GM23338 (cell line): ENCODE data around the gene ZNF324B. TPM values are rescaled to one million over a fixed set of nuclear protein-coding genes. Genes with fewer than 3 reads are reported as not detected.

Experiments used
- ATAC-seq: fragments of 200-7000 bp; cut with Tn5 transposase; 3 replicates; pipeline ENCODE4 v1.9.1; 2020
- DNase-seq: peaks from one replicate; pipeline ENCODE4 v3.0.0-alpha.2; 2015; ENCODE audit warnings: low spot score
- H2AFZ ChIP-seq: fragments of 200-600 bp; sonication (generic); 2 replicates; pipeline ENCODE4 v1.8.0; 2016; ENCODE audit warnings: antibody characterized with exemption, mild to moderate bottlenecking, moderate library complexity
- H3F3A ChIP-seq: fragments of 200-600 bp; sonication (generic); replicated peaks from 2 replicates; pipeline ENCODE4 v1.8.0; 2017; ENCODE audit warnings: antibody characterized with exemption, mixed run types, low read depth
- H3K27ac ChIP-seq: fragments of 200-600 bp; sonication (generic); 2 replicates; pipeline ENCODE4 v1.6.1; 2016; ENCODE audit warnings: low read depth
- H3K27me3 ChIP-seq: fragments of 200-600 bp; sonication (generic); 2 replicates; pipeline ENCODE4 v1.8.0; 2016; ENCODE audit warnings: mild to moderate bottlenecking, mixed run types, moderate library complexity; ENCODE audit not compliant: insufficient read depth
- H3K36me3 ChIP-seq: fragments of 200-600 bp; sonication (generic); 2 replicates; pipeline ENCODE4 v1.8.0; 2016; ENCODE audit warnings: mild to moderate bottlenecking; ENCODE audit not compliant: insufficient read depth
- H3K4me1 ChIP-seq: fragments of 200-600 bp; sonication (generic); 2 replicates; pipeline ENCODE4 v1.8.0; 2016; ENCODE audit warnings: mild to moderate bottlenecking, moderate library complexity; ENCODE audit not compliant: insufficient read depth
- H3K4me2 ChIP-seq: fragments of 200-600 bp; sonication (generic); 2 replicates; pipeline ENCODE4 v1.7.1; 2017; ENCODE audit warnings: mixed run types
- H3K4me3 ChIP-seq: fragments of 200-600 bp; sonication (generic); 2 replicates; pipeline ENCODE4 v1.6.1; 2016; ENCODE audit warnings: mixed run types
- H3K79me2 ChIP-seq: fragments of 200-600 bp; sonication (generic); replicated peaks from 2 replicates; pipeline ENCODE4 v1.8.0; 2017; ENCODE audit warnings: mild to moderate bottlenecking; ENCODE audit not compliant: insufficient read depth
- H3K9me2 ChIP-seq: fragments of 200-600 bp; sonication (generic); 2 replicates; pipeline ENCODE4 v1.8.0; 2017; ENCODE audit not compliant: insufficient read depth
- H4K20me1 ChIP-seq: fragments of 200-600 bp; sonication (generic); replicated peaks from 2 replicates; pipeline ENCODE4 v1.8.0; 2017; ENCODE audit warnings: mild to moderate bottlenecking; ENCODE audit not compliant: insufficient read depth
- H3K27ac Mint-ChIP-seq: 2 replicates; pipeline ENCODE4 v1.8.0; 2020; ENCODE audit warnings: inconsistent platforms, mild to moderate bottlenecking, moderate library complexity, mixed read lengths
- H3K27me3 Mint-ChIP-seq: 3 replicates; pipeline ENCODE4 v1.8.0; 2022; ENCODE audit warnings: low read depth, mild to moderate bottlenecking, moderate library complexity, mixed read lengths, inconsistent platforms; ENCODE audit not compliant: insufficient read depth, poor library complexity
- H3K36me3 Mint-ChIP-seq: 3 replicates; pipeline ENCODE4 v1.8.0; 2021; ENCODE audit warnings: low read depth, mild to moderate bottlenecking, inconsistent platforms, moderate library complexity, mixed read lengths
- H3K4me1 Mint-ChIP-seq: 3 replicates; pipeline ENCODE4 v1.8.0; 2020; ENCODE audit warnings: mild to moderate bottlenecking, inconsistent platforms, mixed read lengths
- H3K4me3 Mint-ChIP-seq: 3 replicates; pipeline ENCODE4 v1.8.0; 2021; ENCODE audit warnings: moderate library complexity, mild to moderate bottlenecking, inconsistent platforms, mixed read lengths
- H3K9me3 Mint-ChIP-seq: 3 replicates; pipeline ENCODE4 v1.8.0; 2020; ENCODE audit warnings: moderate library complexity, mild to moderate bottlenecking, inconsistent platforms, mixed read lengths
- CREB1 ChIP-seq: fragments of 250-450 bp; sonication (Bioruptor Pico); IDR thresholded peaks from 2 replicates; pipeline ENCODE4 v1.5.0; 2020; ENCODE audit warnings: low read depth, mild to moderate bottlenecking, moderate library complexity
- EZH2phosphoT487 ChIP-seq: fragments of 200-600 bp; sonication (generic); IDR thresholded peaks from one replicate; pipeline ENCODE4 v1.8.1; 2018; ENCODE audit warnings: antibody characterized with exemption; ENCODE audit not compliant: unreplicated experiment
- ZNF331 ChIP-seq: fragments of 250-450 bp; sonication (Bioruptor Pico); IDR thresholded peaks from 2 replicates; pipeline ENCODE4 v1.5.0; 2020; ENCODE audit warnings: low read depth, mild to moderate bottlenecking, moderate library complexity
- polyA plus RNA-seq: library from polyadenylated mRNA; unstranded; fragments of >200 nt; fragmentation: Nextera tagmentation; extraction: Ambion mirVana; gene quantifications from 2 replicates; pipeline ENCODE4 v1.2.1, GENCODE V29; 2016
- total RNA-seq: library from RNA; depleted of rRNA; stranded (reverse); fragments of >200 nt; shearing (Covaris generic); gene quantifications from 2 replicates; pipeline ENCODE4 v1.2.3, GENCODE V29; 2014
- TF ChIP-seq, protein P1 (sequence below), 2 experiments: fragments of 200-600 bp in 1 of 2; sonication (generic) in 1 of 2; conservative IDR thresholded peaks; 2 replicates each; pipeline versions ENCODE4 v1.5.1 to v1.6.1; 2016 to 2017; ENCODE audit warnings: antibody characterized with exemption in 2 of 2, low read depth in 2 of 2, mild to moderate bottlenecking in 2 of 2, moderate library complexity in 1 of 2
- TF ChIP-seq, protein P2 (sequence below): fragments of 250-450 bp; sonication (Bioruptor Pico); IDR thresholded peaks from 2 replicates; pipeline ENCODE4 v1.5.0; 2020; ENCODE audit warnings: mild to moderate bottlenecking, moderate library complexity

The ZNF324B gene
- total and polyA plus RNA-seq, 2 experiments from 2014 or later: 0.50 to 4.7 TPM

DNA sequence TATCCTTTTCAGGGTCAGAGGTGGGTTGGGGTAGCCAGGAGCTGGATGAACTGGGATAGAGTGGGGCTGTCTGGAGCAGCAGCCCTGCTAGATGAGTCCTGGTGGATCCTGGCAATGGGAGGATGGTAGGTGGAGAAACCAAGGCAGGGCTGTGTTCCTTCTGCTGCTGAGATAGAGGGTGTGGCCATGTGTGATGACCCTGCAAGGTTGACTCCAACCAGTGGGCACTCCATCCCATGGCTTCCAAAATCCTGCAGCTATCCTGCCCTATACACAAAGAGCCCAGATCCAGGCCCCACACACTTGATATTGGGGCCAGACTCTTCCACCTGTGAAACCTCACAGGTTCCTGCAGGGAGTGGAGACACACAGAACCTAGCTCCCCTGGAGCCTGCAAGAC lies 22.4 kb downstream of the ZNF324B start:
- Mint-ChIP-seq H3K4me1 (peaks cover 11% of the 10 kb centered on the region), H3K27me3 (peaks cover 26% of the 10 kb centered on the region), H3K4me3 (no peak overlapping the region; the same call in 2 of the 3 replicates), H3K36me3 (peaks cover 17% of the 10 kb centered on the region), H3K9me3 (no peaks in the 10 kb centered on the region), H3K27ac (no peak overlapping the region)
- H3K4me3 ChIP-seq: no peak overlapping the region
- DNase-seq: no peak
- no peaks in the 10 kb centered on the region for H3K27me3 ChIP-seq
- no peak overlapping the region for H2AFZ ChIP-seq
- no peaks in the 10 kb centered on the region for H4K20me1 ChIP-seq
- no peak for TF ChIP-seq EZH2phosphoT487
- no peak overlapping the region for H3K4me2 ChIP-seq
- peaks cover 4% of the 10 kb centered on the region; the same call in 1 of the 2 replicates for H3K4me1 ChIP-seq
- no peaks in the 10 kb centered on the region for H3K36me3 ChIP-seq
- no peak for ATAC-seq
- H3F3A ChIP-seq: peaks cover 13% of the 10 kb centered on the region
- H3K27ac ChIP-seq: no peak overlapping the region
- no peaks in the 10 kb centered on the region for H3K9me2 ChIP-seq
- H3K79me2 ChIP-seq: no peaks in the 10 kb centered on the region

DNA sequence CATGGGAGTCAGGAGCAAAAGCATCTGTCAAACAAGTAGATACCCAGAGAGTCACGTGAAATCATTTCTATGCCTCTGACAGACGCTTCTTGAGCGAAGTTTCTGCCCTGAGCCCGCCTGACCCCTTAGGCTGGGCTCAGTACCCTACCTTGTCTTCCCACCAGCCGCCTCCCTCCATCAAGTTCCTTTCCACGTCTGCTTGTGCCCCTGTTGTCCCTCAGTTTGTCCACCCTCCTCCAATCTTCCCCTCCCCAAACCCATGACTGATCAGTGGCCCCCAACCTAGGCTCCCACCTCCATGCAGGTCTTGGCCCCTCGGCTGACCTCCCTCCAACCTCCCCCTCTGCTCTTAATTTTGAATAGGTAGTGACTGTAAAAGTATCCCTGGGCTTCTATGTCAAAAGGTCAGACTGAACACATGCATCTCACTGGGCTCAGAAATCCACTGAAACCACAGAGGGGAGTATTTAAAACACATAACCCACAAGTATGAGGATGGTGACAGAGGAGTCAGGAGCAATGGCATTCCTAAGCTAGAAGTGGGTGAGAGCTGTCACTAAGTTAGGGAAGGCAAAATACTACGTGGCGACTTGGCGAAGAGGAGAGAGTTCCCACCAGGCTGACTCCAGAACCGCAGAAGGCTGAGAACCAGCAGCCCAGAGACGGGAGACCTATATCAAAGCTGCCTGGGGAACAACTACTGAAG lies 23.0 kb downstream of the ZNF324B start:
- Histone ChIP-seq H3K27ac (no peak overlapping the region), H3K27me3 (no peaks in the 10 kb centered on the region), H3K4me3 (peak overlapping the region; percentile 82; the same call in 1 of the 2 replicates), H3K9me2 (no peaks in the 10 kb centered on the region), H3F3A (peaks cover 13% of the 10 kb centered on the region), H3K4me2 (peak overlapping the region; percentile 94), H3K36me3 (no peaks in the 10 kb centered on the region), H4K20me1 (no peaks in the 10 kb centered on the region), H3K79me2 (no peaks in the 10 kb centered on the region), H3K4me1 (peaks cover 4% of the 10 kb centered on the region; the same call in 1 of the 2 replicates), H2AFZ (no peak overlapping the region)
- no peak for DNase-seq
- TF ChIP-seq, protein P1, sequence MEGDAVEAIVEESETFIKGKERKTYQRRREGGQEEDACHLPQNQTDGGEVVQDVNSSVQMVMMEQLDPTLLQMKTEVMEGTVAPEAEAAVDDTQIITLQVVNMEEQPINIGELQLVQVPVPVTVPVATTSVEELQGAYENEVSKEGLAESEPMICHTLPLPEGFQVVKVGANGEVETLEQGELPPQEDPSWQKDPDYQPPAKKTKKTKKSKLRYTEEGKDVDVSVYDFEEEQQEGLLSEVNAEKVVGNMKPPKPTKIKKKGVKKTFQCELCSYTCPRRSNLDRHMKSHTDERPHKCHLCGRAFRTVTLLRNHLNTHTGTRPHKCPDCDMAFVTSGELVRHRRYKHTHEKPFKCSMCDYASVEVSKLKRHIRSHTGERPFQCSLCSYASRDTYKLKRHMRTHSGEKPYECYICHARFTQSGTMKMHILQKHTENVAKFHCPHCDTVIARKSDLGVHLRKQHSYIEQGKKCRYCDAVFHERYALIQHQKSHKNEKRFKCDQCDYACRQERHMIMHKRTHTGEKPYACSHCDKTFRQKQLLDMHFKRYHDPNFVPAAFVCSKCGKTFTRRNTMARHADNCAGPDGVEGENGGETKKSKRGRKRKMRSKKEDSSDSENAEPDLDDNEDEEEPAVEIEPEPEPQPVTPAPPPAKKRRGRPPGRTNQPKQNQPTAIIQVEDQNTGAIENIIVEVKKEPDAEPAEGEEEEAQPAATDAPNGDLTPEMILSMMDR (conservative IDR thresholded peaks at IDR 0.05; ENCODE audit: low read depth in 2 of 2): no peak
- TF ChIP-seq, protein P2, sequence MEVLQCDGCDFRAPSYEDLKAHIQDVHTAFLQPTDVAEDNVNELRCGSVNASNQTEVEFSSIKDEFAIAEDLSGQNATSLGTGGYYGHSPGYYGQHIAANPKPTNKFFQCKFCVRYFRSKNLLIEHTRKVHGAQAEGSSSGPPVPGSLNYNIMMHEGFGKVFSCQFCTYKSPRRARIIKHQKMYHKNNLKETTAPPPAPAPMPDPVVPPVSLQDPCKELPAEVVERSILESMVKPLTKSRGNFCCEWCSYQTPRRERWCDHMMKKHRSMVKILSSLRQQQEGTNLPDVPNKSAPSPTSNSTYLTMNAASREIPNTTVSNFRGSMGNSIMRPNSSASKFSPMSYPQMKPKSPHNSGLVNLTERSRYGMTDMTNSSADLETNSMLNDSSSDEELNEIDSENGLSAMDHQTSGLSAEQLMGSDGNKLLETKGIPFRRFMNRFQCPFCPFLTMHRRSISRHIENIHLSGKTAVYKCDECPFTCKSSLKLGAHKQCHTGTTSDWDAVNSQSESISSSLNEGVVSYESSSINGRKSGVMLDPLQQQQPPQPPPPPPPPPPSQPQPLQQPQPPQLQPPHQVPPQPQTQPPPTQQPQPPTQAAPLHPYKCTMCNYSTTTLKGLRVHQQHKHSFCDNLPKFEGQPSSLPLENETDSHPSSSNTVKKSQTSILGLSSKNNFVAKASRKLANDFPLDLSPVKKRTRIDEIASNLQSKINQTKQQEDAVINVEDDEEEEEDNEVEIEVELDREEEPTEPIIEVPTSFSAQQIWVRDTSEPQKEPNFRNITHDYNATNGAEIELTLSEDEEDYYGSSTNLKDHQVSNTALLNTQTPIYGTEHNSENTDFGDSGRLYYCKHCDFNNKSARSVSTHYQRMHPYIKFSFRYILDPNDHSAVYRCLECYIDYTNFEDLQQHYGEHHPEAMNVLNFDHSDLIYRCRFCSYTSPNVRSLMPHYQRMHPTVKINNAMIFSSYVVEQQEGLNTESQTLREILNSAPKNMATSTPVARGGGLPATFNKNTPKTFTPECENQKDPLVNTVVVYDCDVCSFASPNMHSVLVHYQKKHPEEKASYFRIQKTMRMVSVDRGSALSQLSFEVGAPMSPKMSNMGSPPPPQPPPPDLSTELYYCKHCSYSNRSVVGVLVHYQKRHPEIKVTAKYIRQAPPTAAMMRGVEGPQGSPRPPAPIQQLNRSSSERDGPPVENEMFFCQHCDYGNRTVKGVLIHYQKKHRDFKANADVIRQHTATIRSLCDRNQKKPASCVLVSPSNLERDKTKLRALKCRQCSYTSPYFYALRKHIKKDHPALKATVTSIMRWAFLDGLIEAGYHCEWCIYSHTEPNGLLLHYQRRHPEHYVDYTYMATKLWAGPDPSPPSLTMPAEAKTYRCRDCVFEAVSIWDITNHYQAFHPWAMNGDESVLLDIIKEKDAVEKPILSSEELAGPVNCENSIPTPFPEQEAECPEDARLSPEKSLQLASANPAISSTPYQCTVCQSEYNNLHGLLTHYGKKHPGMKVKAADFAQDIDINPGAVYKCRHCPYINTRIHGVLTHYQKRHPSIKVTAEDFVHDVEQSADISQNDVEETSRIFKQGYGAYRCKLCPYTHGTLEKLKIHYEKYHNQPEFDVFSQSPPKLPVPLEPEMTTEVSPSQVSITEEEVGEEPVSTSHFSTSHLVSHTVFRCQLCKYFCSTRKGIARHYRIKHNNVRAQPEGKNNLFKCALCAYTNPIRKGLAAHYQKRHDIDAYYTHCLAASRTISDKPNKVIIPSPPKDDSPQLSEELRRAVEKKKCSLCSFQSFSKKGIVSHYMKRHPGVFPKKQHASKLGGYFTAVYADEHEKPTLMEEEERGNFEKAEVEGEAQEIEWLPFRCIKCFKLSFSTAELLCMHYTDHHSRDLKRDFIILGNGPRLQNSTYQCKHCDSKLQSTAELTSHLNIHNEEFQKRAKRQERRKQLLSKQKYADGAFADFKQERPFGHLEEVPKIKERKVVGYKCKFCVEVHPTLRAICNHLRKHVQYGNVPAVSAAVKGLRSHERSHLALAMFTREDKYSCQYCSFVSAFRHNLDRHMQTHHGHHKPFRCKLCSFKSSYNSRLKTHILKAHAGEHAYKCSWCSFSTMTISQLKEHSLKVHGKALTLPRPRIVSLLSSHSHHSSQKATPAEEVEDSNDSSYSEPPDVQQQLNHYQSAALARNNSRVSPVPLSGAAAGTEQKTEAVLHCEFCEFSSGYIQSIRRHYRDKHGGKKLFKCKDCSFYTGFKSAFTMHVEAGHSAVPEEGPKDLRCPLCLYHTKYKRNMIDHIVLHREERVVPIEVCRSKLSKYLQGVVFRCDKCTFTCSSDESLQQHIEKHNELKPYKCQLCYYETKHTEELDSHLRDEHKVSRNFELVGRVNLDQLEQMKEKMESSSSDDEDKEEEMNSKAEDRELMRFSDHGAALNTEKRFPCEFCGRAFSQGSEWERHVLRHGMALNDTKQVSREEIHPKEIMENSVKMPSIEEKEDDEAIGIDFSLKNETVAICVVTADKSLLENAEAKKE (CRISPR knock-in tag): no peak
- no peak for TF ChIP-seq CREB1 (CRISPR knock-in tag)
- TF ChIP-seq ZNF331 (CRISPR knock-in tag): no peak
- ATAC-seq: no peak
- Mint-ChIP-seq H3K27ac (no peak overlapping the region), H3K4me3 (peak overlapping the region; percentile 93), H3K4me1 (peaks cover 10% of the 10 kb centered on the region), H3K27me3 (peaks cover 25% of the 10 kb centered on the region), H3K9me3 (no peaks in the 10 kb centered on the region; the same call in 2 of the 3 replicates), H3K36me3 (peaks cover 14% of the 10 kb centered on the region)
